DMS153 (cell line): ENCODE data around the gene GTPBP1.

Experiments used
- DNase-seq: peaks from one replicate; lab custom pipeline; 2025; lab: John Stamatoyannopoulos, UW

GTPBP1 gene

DNA sequence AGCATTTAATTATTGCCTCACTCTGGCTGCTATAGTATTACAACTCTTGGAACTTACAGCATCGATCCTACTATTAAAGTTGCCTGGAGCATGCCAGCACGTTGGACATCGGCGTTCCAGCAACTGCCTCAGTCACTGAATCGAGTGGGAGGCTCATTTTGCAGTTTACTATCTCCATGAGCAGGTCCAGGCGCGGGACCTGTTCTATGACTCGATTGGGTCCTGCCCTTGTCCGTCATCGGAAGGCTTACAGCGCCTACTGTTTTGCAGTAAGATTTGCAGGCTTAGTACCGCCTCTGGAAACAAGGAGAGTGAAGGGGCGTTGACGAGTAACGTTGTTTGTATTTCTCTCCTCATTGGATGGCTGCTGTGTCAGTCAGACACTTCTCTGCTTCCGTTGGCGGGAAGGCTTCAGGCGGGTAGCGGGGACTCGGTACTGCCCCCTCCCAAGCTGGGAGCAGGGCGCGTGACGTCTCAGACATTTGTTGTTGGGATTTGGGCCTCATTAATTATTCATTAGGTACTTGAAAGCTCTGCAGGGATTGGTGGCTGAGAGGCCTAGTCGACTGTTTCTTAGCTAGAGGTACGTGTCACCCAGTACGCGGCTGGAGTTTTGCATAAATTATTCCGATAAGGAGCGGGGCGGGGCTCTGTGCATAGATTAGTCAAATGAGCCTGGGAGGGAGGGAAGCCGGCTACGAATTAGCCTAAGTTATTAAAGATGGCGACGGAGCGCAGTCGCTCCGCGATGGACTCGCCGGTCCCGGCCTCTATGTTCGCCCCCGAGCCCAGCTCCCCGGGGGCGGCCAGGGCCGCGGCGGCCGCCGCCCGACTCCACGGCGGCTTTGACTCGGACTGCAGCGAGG lies at the start of gene GTPBP1:
TSS of gene GTPBP1 (plus strand) at position 710 of the 866 bp plus-strand sequence. CDS start at position 722, 12 bp downstream.
- peak; percentile 100 for DNase-seq

GRCh38 chr22:38656256-38657044 lies 49.3 kb upstream of the GTPBP1 start, which contains the start of the genes CBY1 and FAM227A:
TSS of gene CBY1 (plus strand) at chr22:38656638. CDS start at chr22:38668055, 11,417 bp downstream.
TSS of gene FAM227A (minus strand) at chr22:38656392. CDS start at chr22:38650168, 6,224 bp downstream.
- DNase-seq: peak; percentile 84

- DNase-seq: no peak
These were observed 48.5 kb upstream of the GTPBP1 start for GRCh38 chr22:38657045-38657909.

DNA sequence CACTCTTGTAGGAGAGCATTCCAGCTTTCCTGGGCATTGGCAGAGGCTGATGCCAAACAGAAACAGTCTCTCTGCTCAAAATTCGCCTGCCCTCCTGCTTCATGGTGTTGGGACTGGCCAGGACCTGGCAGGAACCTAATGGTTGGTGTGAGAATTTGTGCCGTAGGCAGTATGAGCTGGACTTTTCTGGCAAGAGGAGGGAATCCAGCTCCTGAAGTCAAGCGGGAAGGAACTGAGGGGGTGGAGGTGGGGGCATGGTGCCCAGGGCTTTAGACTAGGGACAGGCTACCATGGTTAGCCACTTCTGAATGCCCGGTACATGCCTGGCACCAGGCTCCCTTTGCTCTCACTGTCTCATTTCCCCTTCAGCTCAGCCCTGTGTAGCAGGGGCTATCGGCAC lies 30.9 kb upstream of the GTPBP1 start:
- DNase-seq: no peak

GRCh38 chr22:38675833-38676232 lies 29.9 kb upstream of the GTPBP1 start:
- no peak for DNase-seq

DNA sequence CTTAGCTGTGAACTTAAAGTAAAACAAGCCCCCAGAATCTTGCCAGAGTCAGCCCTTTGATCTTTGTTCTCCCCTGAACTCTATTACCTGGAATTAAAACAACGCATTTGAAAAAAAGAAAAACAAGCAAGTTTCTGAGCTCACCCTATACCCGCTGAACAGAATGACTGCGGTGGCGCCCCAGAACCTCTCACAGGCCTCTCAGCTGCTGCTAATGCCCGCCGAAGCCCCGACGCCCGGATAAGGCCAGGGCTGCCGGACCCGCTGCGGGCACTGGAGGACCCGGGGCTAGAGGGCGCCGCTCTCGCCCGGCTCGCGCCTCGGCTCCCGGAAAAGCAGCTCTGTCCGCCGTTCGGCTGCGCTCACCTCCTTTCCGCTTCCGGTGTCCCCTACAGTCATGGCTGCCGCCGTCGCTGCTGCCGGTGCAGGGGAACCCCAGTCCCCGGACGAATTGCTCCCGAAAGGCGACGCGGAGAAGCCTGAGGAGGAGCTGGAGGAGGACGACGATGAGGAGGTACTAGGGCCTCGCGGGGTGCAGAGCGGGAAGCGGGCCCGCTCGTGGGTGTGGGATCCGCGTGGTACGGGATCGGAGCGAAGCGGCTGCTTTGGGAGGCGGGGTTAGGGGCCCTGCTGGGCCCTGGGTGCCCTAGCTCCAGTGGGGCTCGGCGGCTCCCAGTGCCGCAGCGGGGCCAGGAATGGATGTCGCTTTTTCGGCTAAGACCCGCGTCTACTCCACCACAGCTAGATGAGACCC lies 24.0 kb upstream of the GTPBP1 start, which contains the start of gene TOMM22:
TSS of gene TOMM22 (plus strand) at position 376 of the 754 bp plus-strand sequence. CDS start at position 398, 22 bp downstream.
- peak; percentile 73 for DNase-seq

DNA sequence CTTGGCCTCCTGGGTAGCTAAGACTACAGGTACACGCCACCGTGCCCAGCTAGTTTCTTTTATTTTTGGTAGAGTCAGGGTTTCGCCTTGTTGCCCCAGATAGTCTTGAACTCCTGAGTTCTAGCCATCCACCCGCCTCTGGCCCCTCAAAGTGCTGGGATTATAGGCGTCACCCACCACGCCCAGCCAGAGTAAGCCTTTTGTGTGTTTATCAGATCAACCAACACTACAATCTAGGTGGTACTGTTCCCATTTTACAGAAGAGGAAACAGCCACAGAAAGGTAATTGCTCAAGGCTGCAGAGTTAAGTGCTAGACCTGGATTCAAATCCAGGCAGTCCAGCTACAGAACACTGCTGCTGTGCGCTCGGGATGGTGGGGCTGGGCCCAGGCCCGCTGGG lies 20.8 kb upstream of the GTPBP1 start:
- no peak for DNase-seq

DNA sequence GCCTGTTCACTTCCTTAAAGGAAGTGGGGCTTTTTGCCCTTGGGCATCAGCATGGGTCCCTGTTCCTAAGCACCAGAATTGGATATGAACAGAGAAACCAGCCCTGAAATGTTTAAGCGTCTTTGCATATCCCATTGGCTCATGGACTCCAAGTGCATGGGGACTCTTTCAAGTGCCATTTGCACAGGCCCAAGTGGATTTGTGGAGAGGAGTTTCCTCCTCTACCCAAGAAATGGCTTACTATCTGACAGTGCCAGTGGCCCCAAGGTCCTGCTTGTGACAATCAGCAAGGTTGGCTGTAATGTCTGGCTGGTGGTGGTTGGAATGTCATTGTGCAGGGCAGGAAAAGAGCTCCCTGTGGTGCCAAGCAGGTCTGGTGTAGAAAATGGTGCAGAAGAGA lies 20.0 kb upstream of the GTPBP1 start:
- DNase-seq: no peak

DNA sequence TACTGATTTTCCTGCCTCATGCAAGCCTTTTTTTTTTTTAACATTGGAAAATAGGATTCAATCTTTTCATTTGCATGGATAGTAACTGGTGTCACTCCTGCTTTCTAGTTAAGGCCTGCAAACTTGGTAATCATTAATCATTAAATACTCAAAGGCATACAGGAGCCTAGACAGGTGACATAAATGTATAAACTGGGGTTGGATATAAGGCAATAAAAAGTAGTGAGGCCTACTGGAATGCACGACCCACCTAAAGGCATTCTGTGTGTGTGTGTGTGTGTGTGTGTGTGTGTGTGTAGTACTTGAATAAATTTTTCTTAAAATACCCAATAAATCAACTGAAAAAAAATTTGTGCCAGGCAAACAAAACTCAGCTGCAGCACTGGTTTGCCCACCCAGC lies 16.1 kb upstream of the GTPBP1 start:
- DNase-seq: no peak

- DNase-seq: no peak
These were observed 11.7 kb upstream of the GTPBP1 start for GRCh38 chr22:38694049-38694448.

DNA sequence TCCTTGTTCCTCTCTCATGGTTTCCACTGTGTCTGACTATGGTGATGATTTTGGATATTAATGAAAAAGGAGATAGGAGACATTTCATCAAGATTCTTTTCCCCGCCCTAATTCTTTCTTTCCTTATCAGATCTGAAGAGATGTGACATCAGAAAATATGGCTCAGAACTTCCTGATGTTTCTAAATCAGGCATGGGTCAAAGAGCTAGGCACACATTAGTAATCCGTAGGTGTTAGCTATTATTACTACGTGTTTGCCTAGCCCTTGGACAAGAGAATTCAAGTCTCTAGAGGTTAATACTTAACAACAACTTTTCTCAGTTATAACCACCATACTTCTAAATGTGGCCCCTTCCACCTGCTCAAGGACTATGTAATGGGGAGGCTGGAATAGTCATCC lies 10.8 kb upstream of the GTPBP1 start:
- no peak for DNase-seq

- DNase-seq: no peak
These were observed 8.9 kb upstream of the GTPBP1 start for GRCh38 chr22:38696606-38697424.

DNA sequence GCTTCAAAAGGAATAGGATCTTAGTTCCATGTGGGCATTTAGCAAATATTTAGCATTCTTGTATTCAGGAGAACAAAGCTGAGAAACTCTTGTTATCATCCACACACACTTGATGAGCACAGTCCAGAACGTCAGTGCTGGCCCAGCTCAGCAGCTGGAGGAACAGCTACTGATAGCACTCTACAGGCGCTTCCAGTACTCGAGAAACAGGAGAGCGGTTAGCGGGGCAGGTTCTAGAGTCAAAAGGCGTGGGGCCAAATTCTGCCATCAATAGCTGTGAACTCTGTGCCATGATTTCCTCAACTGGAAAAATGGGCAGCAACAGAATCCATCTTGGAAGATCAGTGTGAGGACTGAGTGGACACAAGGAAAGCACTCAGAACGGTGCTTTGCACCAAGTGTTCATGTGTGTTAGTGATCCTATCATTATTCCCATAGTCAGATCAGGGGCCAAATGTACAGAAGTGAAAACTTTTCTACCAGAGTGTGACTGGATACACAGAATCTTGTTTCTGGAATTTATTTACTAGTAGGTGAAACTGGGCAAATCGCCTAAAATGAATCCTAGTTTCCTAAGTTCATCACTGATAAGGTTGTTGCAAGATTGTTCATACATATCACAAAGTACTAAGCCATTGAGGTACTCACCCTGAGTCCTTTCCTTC lies 8.2 kb upstream of the GTPBP1 start:
- no peak for DNase-seq

GRCh38 chr22:38698407-38699094 lies 7.2 kb upstream of the GTPBP1 start:
- no peak for DNase-seq

DNA sequence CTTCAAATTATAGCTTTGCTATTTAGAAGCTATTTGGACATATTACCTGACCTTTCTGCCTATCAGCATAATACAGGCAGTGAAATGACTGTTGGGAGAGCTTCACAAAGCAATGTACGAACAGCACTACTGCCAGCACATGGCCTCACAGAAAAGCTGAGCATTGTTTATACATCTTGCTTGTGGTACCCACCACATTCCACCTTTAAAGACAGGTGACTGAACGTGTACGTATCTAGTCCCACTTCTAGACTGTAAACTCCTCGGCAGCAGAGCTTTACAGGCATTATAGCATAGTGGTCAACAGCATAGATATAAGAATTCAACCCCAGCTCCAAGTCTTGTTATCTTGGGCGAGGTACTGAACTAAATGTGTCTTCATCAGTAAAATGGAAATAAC lies 6.6 kb upstream of the GTPBP1 start:
- DNase-seq: no peak

- no peak for DNase-seq
These were observed 6.0 kb upstream of the GTPBP1 start for GRCh38 chr22:38699784-38700183.

- DNase-seq: no peak
These were observed 5.4 kb upstream of the GTPBP1 start for GRCh38 chr22:38700270-38700788.

DNA sequence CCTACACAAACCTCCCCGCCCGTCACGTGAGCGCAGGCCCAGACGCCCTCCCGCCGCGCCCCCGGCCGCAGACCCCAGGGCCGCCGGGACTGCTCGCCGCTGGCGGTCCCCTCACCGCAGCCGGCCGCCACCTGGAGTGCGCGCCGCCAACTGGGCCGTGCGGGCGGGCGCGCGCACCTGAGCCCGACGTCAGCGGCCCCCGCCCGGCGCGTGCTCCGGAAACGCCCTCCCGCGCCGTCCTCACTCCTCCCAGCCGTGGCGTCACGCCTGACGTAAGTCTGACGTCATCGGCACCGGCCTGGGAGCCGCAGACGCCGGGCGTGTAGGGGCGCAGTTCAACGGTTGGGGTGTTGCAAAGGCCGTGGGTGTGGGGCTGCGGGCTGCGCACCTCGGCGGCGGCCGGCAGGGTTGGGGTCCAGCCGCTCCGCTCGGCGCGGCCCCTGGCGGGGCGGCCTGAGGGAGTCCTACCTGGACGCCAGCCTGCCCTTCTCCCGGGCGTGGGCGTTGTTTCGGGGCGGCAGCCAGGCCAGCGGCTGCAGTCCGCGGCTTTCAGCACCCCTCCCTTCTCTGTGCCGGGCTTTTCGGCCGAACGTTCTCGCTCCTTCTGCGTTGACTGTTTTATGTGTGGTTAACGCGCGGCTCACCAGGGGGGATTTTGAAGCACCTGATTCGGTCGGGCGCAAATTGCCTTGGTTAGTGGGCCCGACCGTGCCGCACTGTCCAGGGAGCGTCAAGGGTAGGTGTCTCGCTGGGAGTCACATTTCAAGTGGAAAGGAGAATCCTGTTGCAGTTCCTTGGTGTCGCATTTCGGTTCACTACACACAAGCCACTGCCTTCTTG lies 4.7 kb upstream of the GTPBP1 start, which contains the start of gene JOSD1:
TSS of gene JOSD1 (minus strand) at position 155 of the 840 bp plus-strand sequence. CDS start 956 bp downstream, outside the sequence.
- peak; percentile 83 for DNase-seq
